Measurements from ENCODE around the gene KLF7.

DNA sequence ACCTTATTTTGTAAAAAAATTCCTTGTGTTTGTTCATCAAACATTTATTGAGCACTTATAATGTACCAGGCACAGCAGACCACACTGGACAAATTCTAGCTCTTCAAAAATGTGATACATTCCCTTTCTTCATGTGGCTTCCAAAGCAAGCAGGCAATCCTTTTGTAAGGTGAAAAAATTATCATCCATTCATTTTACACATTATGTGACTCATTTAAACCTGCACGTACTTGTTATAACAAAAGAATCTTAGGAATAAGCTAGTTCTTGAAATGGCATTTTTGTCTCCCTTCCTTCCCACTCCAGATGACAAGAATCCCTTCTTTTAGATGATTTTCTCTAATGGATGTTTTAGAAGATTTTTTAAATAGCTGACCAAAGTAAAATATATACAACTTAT, 104.6 kb downstream of the KLF7 start:
- TF ChIP-seq CTCF (IDR thresholded peaks at IDR 0.05) (no peak), TCF7L2 (IDR thresholded peaks at IDR 0.05; ENCODE audit: low read depth, low read length) (no peak), POLR2AphosphoS5 (IDR thresholded peaks at IDR 0.05; ENCODE audit: low read depth, low read length) (no peak), SIN3A (IDR thresholded peaks at IDR 0.05; ENCODE audit: borderline replicate concordance, insufficient read depth, low read depth, low read length) (no peak)
- TF ChIP-seq, protein P1, sequence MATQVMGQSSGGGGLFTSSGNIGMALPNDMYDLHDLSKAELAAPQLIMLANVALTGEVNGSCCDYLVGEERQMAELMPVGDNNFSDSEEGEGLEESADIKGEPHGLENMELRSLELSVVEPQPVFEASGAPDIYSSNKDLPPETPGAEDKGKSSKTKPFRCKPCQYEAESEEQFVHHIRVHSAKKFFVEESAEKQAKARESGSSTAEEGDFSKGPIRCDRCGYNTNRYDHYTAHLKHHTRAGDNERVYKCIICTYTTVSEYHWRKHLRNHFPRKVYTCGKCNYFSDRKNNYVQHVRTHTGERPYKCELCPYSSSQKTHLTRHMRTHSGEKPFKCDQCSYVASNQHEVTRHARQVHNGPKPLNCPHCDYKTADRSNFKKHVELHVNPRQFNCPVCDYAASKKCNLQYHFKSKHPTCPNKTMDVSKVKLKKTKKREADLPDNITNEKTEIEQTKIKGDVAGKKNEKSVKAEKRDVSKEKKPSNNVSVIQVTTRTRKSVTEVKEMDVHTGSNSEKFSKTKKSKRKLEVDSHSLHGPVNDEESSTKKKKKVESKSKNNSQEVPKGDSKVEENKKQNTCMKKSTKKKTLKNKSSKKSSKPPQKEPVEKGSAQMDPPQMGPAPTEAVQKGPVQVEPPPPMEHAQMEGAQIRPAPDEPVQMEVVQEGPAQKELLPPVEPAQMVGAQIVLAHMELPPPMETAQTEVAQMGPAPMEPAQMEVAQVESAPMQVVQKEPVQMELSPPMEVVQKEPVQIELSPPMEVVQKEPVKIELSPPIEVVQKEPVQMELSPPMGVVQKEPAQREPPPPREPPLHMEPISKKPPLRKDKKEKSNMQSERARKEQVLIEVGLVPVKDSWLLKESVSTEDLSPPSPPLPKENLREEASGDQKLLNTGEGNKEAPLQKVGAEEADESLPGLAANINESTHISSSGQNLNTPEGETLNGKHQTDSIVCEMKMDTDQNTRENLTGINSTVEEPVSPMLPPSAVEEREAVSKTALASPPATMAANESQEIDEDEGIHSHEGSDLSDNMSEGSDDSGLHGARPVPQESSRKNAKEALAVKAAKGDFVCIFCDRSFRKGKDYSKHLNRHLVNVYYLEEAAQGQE (IDR thresholded peaks at IDR 0.05; ENCODE audit: insufficient read depth in 1 of 2, low read depth in 2 of 2, low read length in 1 of 2): no peak
